HG03139 (cell line): ENCODE measurements around the gene CTNNA2.

Experiments used
- ATAC-seq: cut with Tn5 transposase; IDR thresholded peaks from one replicate; pipeline ENCODE4 v1.9.1; 2021; ENCODE audit not compliant: unreplicated experiment

Gene CTNNA2

DNA sequence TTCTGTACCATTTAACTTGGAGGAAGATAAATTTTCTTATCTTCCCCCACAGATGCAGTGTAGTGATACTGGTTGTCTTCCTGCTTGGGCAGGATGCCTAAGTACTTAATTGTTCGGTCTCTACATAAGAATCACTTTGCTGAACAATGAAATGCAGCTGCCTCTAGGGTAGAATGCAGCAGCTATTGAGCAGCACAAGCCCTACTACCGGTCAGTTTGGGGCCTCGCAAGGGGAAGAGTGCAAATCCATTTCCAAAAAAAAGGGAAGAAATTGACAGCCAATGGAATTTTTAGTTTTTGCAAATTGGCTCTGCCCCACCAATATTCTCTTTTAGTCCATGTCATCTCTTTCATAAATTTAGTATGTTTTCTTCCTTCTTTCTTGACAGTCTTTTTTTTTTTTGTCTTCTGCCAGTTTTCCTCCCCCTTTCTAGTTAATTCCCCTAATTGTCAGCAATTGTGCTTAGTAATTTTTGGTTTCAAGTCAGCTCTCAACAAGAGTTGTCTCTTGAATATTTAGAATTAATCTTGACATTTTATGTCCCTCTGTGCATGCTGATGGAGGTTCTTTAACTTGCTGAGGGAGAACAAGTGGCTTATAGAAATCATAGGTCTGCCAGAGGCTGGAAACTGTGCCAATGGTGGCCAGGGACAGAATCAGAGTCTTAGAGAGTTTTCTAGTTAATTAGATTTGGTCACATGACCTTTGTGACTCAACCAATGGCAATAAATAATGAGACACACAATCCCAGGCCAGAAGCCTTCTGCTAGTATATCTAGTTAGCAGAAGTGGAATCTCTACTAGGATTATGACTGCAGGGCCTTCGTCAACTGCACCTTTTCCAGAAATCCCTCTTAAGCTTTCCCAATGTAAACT, 270.0 kb downstream of the CTNNA2 start:
- no peak for ATAC-seq

- no peak for ATAC-seq
Measured at GRCh38 chr2:79788952-79789651, 276.3 kb downstream of the CTNNA2 start.

DNA sequence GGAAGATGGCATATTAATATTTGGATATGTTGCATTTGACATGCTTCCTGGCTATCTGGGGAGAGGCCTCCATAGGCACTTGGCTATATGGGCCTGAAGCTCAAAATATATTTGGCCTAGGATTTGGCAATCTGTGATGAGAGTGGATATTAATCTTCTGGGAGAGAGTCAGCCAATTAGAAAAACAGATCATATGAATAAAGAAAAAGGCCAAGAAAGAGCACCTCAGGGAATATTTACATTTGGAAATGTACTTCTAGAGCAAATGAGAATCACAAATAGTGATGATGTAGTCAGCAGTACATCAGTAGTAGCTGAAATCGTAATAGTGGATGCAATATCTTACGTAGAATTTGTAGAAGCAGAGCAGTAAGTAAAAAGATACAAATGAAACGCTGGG, 277.0 kb downstream of the CTNNA2 start:
- ATAC-seq, result no peak

GRCh38 chr2:79792090-79792489, 279.2 kb downstream of the CTNNA2 start:
- no peak for ATAC-seq

DNA sequence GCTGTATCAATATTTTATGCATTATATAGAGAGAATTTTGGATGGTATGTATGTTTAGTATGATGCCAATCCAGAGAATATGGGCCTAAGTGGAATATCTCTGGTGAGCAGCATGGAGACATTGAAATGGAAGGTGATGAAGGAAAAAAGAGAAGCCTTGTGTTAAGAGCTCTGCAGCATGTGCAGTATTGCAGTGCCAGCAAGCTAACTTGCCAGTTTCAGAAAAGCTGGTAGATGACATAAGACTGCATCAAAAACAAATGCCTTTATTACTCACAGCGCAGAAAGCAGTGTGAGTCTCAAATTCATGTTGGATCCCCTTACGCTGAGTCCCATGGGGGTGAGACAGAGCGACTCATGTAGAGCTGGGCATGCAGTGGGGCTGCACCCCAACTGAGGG, 280.2 kb downstream of the CTNNA2 start:
- ATAC-seq, result no peak

GRCh38 chr2:79796641-79797040, 283.8 kb downstream of the CTNNA2 start:
- no peak for ATAC-seq

DNA sequence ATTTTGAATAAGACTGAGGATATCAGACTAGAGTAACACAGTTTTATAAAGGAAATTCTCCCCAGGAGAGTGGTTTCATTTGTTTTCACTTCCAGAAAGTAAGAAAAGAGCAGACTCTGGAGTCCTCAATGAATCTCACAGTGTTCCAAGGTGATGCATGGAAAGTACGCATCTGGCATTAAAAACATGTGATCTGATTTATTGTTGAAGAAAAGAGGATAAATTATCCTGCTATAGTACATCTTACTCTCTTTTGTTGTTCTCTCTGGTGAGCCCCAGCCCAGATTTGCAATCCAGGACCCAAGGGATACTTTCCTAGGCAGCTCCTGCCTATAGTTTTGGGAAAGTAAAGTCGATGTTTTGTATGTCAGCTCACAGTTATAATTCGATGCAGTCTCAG, 285.9 kb downstream of the CTNNA2 start:
- ATAC-seq, result no peak

DNA sequence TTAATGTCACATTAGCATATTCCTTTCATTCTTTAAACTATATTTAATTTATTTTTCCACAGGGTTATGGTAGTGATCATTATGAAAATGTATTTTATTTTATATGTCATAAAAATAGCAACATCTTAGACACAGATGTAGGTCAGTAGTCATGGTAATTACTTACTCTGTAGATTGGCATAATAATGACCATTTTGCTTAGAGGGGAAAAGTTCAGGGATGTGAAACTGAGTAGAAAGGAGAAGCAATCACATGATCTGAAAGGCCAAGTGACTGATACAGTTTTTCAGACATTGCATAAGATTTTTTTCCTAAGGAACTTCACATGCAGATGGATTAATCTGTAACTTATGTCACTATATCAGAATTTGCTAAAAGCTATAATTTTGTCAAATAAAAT, 286.9 kb downstream of the CTNNA2 start:
- ATAC-seq, result no peak

DNA sequence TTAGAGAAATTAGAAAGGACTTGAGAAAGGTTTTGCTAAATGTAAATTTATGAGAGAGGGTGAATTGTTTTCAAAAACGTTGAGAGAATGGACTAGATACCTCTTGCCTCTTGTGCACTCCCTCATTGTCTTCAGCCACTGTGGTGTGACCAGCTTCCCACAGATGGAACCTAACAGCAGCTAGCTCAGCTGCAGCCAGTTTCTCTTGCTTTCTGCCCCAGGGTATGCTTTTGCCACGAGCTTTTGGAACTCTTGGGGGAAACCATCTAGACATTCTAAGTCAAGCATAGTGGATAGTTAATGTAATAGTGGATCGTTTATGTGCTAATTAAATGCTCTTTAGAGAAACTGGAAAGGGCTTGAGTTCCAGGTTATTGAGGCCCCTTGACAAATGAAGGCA, 288.2 kb downstream of the CTNNA2 start:
- no peak for ATAC-seq

DNA sequence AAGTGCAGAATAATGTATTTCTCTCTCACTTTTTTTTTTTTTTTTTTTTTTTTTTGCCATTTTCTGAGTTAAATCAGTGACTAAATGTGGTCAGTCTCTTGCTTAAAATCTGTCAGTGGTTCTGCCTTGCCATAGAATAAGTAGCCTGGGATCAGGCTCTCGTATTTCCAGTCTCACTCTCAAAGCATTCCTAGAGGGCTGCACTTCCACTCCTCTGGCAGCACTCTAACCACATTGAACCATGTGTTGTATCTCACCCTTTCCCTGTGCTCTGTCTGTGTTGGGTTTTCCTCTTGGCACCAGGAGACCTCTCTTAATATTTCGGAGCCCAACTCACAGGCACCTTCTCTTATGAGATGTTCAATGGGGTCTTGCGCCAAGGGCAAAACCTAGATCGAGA, 304.4 kb downstream of the CTNNA2 start:
- ATAC-seq, result no peak

DNA sequence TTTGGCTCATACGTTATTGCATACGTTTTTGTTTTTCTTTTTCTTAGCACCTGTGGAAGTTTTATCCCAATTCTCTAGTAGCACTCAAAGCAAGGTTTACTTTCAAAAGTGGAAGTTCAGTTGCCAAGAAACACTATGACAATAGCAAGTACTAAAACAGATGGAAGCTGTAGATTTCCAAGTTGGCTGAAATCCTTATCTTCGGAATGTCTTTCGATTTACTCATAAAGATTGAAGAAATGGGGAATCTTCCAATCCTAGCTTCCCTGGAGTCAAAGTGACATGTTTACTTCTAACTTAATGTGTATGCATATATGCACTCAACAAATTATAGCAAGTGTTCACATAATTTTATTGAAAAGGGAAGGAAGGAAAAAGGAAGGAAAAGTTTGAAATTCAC, 307.4 kb downstream of the CTNNA2 start:
- no peak for ATAC-seq

- ATAC-seq, result no peak
Measured at GRCh38 chr2:79822136-79822535, 309.3 kb downstream of the CTNNA2 start.

DNA sequence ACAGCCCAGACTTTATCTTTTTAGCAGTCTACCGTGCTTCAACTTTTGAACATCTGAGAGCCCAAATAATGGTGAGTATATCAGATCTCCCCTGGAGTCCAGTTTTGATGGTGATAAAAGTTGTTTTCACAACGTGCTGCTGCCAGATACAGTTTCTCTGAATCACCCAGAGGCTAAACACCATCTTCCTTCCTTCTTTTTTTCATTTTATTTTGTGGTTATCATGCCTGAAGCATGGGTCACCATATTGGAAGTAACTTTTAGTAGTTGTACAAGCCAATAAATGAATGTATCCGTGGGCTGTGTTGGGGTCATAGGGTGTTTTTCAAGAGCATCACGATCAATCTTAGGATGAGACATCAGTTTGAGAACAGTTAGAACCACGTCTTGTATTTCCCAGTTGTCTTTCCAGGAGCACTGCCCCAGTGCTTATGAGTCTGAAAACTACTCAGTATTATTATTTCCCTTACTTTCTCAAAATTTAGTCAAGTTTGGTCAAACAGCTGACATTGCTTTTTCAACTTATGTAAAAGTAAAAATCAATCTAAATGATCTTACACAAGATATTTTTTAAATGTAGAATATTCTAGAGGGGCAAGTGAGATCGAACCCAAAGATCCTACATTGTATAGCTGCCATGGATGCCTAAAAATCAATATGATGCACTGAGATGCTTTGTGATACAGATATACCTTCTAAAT, 311.4 kb downstream of the CTNNA2 start:
- no peak for ATAC-seq

DNA sequence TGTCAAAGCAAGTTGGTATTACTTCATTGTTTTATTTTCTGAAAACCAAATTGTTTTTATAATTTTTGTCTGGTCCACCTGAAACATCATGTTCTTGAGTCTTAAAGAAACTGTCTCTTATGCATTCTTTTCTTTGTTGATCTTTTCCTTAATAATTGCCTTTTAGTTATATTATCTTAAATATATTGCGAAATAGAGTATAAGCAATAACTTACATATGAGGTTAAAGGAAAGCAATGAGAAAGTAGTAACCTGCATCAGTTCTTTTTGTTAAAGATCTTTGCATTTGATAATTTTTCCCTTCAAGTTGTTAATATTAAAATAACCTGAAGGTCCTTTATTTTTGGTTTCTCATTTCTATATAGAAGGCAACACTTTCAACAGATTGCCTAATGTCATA, 315.0 kb downstream of the CTNNA2 start:
- no peak for ATAC-seq

- no peak for ATAC-seq
Measured at GRCh38 chr2:79830501-79830900, 317.6 kb downstream of the CTNNA2 start.

DNA sequence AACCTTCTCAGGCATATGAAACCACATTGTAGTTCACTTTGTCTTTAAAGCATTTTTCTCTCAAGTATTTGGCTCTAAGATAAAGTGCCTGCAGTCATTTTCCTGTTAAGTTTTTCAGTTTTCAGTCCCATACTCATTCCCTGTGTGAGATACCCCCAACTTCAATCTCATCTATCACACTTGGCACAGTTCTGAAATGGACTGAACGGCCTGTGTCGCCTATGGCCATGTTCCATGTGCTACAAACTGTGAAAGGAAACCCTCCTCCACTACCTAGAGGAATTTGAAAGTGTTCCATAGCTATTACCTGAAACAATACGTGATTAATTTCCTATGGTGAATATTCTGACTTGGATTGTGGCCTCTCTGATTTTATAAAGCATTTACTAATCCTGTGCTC, 319.1 kb downstream of the CTNNA2 start:
- no peak for ATAC-seq

DNA sequence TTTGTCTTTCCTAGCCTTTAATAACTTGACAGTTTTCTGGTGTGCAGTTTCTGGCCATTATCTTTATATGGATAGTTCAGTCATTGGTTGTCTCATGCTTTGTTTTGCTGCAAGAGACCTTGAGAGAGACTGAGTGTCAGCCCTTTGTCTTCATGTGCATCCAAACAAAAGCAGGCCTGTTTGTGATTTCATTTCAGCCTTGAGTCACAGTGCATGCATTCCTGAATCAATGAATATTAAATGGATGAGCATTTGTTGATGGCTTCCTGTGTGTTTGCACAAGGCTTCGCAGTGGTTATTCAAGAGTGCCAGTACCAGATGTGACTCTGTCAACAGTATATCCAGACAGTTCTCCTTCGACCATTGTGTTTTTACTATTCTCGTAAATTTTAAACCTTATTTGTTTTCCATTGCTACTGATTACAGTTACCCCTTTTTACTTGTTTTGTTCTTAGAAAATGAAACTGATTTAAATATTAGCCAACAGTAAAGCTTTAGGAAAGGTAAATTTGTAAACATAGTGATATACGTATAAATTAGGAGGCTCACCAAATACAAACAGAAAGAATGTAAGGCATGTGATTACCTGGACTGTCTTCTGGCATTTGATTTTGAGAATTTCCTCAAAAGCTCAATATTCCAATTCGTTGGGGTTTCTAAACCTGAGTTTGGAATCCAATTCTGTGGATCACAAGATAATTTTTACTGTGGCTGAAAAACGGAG, 319.8 kb downstream of the CTNNA2 start:
- ATAC-seq, result no peak

DNA sequence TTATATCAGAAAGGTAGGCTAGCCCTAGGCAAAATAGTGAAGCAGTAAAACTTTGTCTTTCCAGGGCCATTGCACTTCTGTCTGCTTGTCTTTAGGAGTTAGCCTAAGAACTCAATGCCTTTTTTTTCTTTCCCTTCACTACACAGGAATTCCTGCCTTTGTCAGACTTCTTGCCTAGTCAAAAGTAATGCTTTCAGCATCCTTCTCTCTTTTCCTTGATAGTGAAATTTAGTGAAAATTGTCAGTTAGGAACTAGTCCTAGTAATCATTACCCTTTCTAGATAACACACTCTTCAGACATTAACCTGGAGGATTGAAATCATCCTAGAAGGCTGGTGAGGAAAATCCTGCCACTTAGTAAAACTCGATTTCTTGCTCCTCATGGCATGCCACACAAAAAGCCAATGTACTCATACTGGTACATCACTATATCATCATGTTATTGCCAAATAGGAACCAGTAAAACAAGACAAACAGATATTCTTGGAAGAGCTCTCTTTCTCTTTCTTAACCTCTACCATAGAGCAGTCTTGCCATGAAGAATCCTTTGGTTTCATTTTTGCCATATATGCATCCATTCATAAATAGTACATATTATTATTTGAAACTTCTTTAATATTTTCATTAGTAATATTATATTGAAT, 320.5 kb downstream of the CTNNA2 start:
- ATAC-seq, result no peak

DNA sequence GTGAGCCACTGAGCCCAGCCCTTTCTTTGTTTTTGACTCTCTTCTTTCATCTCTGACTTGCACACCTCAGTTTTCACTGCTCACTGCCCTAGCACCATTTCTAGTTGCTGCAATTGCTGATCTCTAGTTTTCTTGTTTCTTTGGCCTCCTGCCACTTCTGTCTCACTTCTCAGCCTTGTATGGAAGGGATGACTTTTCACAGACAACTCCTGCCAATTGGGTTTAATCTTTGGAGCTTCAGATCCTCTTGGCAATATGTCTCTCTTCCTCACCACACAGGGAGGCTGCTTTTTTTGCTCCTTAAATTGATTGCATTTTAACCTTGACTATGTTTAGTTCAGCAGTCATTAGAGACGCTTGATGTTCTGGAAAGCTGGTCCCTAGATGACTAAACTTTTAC, 323.1 kb downstream of the CTNNA2 start:
- ATAC-seq, result no peak

- no peak for ATAC-seq
Measured at GRCh38 chr2:79844011-79844410, 331.2 kb downstream of the CTNNA2 start.

DNA sequence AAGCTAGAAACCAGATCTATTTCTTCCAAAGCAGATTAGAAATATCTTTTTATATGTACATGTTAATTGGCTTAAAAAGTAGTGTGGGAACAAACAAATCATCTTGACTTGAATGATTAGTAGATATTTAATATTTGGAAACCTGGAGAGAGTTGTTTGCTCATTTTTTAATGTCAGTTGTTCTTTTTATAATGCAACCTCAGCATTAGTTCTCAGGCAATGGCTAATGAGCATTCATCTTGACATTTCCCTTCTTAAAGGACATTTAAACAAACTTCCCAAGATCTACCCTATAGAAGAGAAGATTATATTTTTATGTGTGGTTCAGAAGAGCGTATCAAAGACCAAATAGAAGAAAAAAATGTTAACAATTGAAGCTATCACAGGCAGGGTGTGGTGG, 334.0 kb downstream of the CTNNA2 start:
- ATAC-seq, result no peak
